Measurements from ENCODE around the gene UACA. TPM values are rescaled to one million over a fixed set of nuclear protein-coding genes. Genes with fewer than 3 reads are reported as not detected.

UACA gene
- total and polyA plus RNA-seq, 2 of the 8 experiments (the other 6 are each of a cell fraction or from before 2014, with no cell fraction given), result 28.6 to 38.9 TPM

DNA sequence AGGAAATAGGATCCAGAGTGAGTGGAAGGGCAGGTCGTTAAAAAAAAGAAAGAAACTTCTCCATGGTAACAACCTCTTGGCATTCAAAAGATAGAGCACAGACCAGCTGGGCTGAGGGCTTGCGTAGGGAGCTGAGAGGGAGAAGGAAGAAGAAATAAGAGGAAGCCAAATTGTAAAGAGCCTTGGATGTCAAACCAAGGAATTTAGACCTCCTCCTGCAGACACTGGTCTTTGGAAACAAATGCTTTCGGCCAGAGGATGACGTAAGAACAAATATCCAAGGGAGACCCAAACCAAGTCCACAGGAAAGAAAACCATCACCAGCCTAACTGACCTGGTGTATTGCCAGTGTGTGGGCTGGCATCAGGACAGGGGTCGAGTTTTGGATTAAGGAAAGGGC lies 155.2 kb downstream of the UACA start:
- Histone ChIP-seq H3K4ac (replicated peaks; ENCODE audit: insufficient read length, low read depth, low read length) (no peak overlapping the region), H3K56ac (replicated peaks; ENCODE audit: insufficient read length, low read depth, low read length) (no peak overlapping the region), H2BK15ac (ENCODE audit: low read length) (no peak overlapping the region), H4K91ac (replicated peaks; ENCODE audit: insufficient read length, low read length) (no peak overlapping the region), H3K9ac (replicated peaks in 1 of 4; ENCODE audit: extremely low read depth in 1 of 4, low read depth in 3 of 4, low read length in 3 of 4) (no peak overlapping the region), H3K23ac (ENCODE audit: insufficient read length) (no peak overlapping the region), H3K9me3 (ENCODE audit: insufficient read depth in 2 of 2, low read depth in 1 of 2, low read length in 1 of 2) (peaks cover 0 to 4% of the 10 kb centered on the region in 2 experiments; a peak in 1 of 4 replicates), H2BK12ac (ENCODE audit: low read depth, low read length) (no peak overlapping the region), H2BK20ac (ENCODE audit: low read length) (no peak overlapping the region), H2AK5ac (ENCODE audit: low read depth, low read length) (no peak overlapping the region), H2BK120ac (replicated peaks; ENCODE audit: low read depth, low read length) (no peak overlapping the region), H3K79me1 (ENCODE audit: low read depth, low read length) (no peaks in the 10 kb centered on the region), H3K4me2 (ENCODE audit: insufficient read depth in 1 of 2, low read depth in 2 of 2, low read length in 2 of 2) (no peak overlapping the region), H4K5ac (ENCODE audit: insufficient read length, low read depth, low read length) (no peak overlapping the region), H4K20me1 (replicated peaks in 1 of 2; ENCODE audit: control insufficient read depth in 1 of 2, insufficient read depth in 2 of 2, low read length in 2 of 2) (no peaks in the 10 kb centered on the region), H4K8ac (ENCODE audit: extremely low read depth, insufficient read depth, low read length) (no peak overlapping the region), H2AFZ (ENCODE audit: low read length) (no peak overlapping the region), H3K27ac (ENCODE audit: low read depth, low read length) (no peak overlapping the region), H3K36me3 (ENCODE audit: control insufficient read depth in 2 of 4, insufficient read depth in 4 of 4, low read length in 3 of 4) (no peaks in the 10 kb centered on the region), H3K79me2 (ENCODE audit: control insufficient read depth in 1 of 2, insufficient read depth in 2 of 2, low read length in 2 of 2) (no peaks in the 10 kb centered on the region), H3K18ac (ENCODE audit: extremely low read depth, low read length) (no peak overlapping the region), H3K27me3 (replicated peaks in 1 of 4; ENCODE audit: control insufficient read depth in 3 of 4, extremely low read depth in 1 of 4, insufficient read depth in 3 of 4, low read length in 3 of 4) (no peaks in the 10 kb centered on the region; a peak in 1 of 7 replicates), H3K4me3 (ENCODE audit: extremely low read depth in 1 of 4, insufficient read depth in 2 of 4, low read depth in 3 of 4, low read length in 4 of 4) (no peak overlapping the region), H3K23me2 (ENCODE audit: low read depth, low read length) (no peaks in the 10 kb centered on the region), H2BK5ac (ENCODE audit: low read depth, low read length) (no peak overlapping the region; the same call in 1 of the 2 replicates), H3K14ac (ENCODE audit: insufficient read length) (no peak overlapping the region), H3K4me1 (replicated peaks in 1 of 4; ENCODE audit: control insufficient read depth in 3 of 4, insufficient read depth in 4 of 4, low read length in 3 of 4) (peaks cover 1 to 8% (median 4%) of the 10 kb centered on the region in 4 experiments; a peak in 5 of 7 replicates)
- ChIA-PET CTCF (ENCODE audit: partially characterized antibody) (interaction anchor here (0.7 to 3.4 kb wide), 3 partner anchors 12 to 39 kb away, joined by 3 to 13 read pairs (median 5); no protein-coding TSS in a partner anchor), POLR2A (ENCODE audit: partially characterized antibody) (interaction anchor here (1.0 kb wide), 1 partner anchor 28 kb away, joined by 3 read pairs; no protein-coding TSS in a partner anchor)
- FAIRE-seq (peak; percentile 52), DNase-seq (ENCODE audit: low read depth in 1 of 2, low spot score in 2 of 2) (no peak)
- 53% methylated on average over 5 of the region's 5 CpGs; no CpG with 5 or more reads in 1 of the 2 experiments for WGBS, 2 experiments (ENCODE audit: extremely low coverage in 1 of 2, insufficient coverage in 1 of 2, insufficient read length in 1 of 2, insufficient replicate concordance in 2 of 2, low coverage in 1 of 2, low lambda C conversion rate in 2 of 2, missing lambda C conversion rate in 1 of 2)
- no peak for TF ChIP-seq BRCA1 (IDR thresholded peaks at IDR 0.05; ENCODE audit: low read depth, low read length)
- TF ChIP-seq SP2 (IDR thresholded peaks at IDR 0.05; ENCODE audit: low read length), result no peak
- no peak for TF ChIP-seq KDM5A (IDR thresholded peaks at IDR 0.05; ENCODE audit: low read length)
- no peak for TF ChIP-seq PHF8 (conservative IDR thresholded peaks at IDR 0.05; ENCODE audit: low read depth, low read length)
- no peak for TF ChIP-seq EP300 (IDR thresholded peaks at IDR 0.05; ENCODE audit: borderline replicate concordance in 1 of 2, low read depth in 2 of 2, low read length in 2 of 2)
- no peak for TF ChIP-seq EGR1 (IDR thresholded peaks at IDR 0.05; ENCODE audit: borderline replicate concordance, low read depth, low read length)
- no peak for TF ChIP-seq RNF2 (IDR thresholded peaks at IDR 0.05; ENCODE audit: borderline replicate concordance, low read depth, low read length, missing control alignments, poor library complexity, severe bottlenecking)
- TF ChIP-seq SIRT6 (IDR thresholded peaks at IDR 0.05; ENCODE audit: low read length), result no peak
- TF ChIP-seq MAX (IDR thresholded peaks at IDR 0.05), result no peak
- TF ChIP-seq TEAD4 (IDR thresholded peaks at IDR 0.05; ENCODE audit: low read depth, low read length), result no peak
- no peak for TF ChIP-seq SIN3A (conservative IDR thresholded peaks at IDR 0.05 in 1 of 2, IDR thresholded peaks at IDR 0.05 in 1 of 2; ENCODE audit: low read depth in 1 of 2, low read length in 2 of 2)
- TF ChIP-seq CBX8 (IDR thresholded peaks at IDR 0.05; ENCODE audit: borderline replicate concordance, low read depth, low read length), result no peak
